NCI-H2029 (cell line): ENCODE data around the gene MCTP2.

Experiments used
- DNase-seq: peaks from one replicate; lab custom pipeline; 2025; lab: John Stamatoyannopoulos, UW

Gene MCTP2

GRCh38 chr15:94395640-94396039 is 164.3 kb downstream of the MCTP2 start:
- no peak for DNase-seq

- no peak for DNase-seq
Measured at GRCh38 chr15:94397337-94397736, 166.0 kb downstream of the MCTP2 start.

- DNase-seq: no peak
Measured at GRCh38 chr15:94398001-94398400, 166.6 kb downstream of the MCTP2 start.

DNA sequence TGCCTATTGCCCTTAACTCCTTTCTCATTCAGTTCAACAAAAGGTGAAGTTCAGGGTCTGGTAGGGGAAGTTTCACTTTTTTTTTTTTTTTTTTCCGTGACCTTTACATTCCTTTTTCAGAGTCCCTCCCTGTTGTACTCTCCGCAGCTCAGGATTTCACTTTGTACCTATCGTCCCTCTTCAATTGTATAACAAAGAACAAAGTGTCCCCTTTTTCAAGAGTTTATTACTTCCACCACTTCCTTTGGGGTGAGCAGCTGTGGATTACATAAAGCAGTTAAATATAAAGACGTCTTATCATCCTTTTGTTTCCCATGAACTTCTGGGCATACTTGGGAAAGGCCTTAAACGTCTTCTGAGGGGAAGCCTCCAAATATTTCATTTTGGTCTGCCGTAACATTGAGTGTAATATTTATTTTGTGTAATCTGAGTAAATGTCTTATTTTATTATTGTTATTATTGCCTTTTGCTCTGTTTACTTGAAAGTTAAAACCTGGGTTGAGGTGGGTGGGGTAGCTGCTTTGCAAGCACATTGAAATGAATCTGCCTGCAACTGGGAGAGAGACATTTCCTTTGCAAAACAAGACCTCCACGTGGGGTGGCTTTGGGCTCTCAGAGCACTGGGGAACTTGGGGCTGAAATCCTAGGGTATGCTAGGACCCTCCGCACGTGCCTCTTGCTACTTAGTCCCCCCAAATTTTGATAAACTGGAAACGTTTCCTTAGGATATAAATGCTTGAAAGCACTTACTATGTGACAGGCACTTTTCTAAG is 169.4 kb downstream of the MCTP2 start:
- no peak for DNase-seq

GRCh38 chr15:94403331-94403730 is 172.0 kb downstream of the MCTP2 start:
- DNase-seq: no peak

- DNase-seq: no peak
Measured at GRCh38 chr15:94404733-94405283, 173.4 kb downstream of the MCTP2 start.

DNA sequence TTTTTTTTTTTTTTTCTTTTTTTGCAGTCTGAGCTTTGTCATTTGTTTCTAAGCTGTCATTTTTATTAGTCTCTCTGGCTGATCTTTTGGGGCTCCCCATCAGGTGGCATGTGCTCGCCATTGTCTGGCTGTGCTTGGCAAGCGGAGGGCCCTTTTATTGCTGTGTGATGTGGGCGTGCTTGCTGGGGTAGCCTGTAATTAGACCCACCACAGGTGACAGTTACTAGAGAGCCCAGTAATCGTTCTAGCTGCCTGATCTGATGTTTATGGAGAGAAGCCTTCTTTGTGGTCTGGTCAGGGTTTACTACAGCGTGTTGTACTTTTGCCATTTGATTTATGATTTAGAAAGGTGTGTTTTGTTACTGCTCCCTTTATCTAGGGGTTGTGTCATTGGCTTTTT is 179.9 kb downstream of the MCTP2 start:
- no peak for DNase-seq

- DNase-seq: no peak
Measured at GRCh38 chr15:94411846-94412245, 180.5 kb downstream of the MCTP2 start.

DNA sequence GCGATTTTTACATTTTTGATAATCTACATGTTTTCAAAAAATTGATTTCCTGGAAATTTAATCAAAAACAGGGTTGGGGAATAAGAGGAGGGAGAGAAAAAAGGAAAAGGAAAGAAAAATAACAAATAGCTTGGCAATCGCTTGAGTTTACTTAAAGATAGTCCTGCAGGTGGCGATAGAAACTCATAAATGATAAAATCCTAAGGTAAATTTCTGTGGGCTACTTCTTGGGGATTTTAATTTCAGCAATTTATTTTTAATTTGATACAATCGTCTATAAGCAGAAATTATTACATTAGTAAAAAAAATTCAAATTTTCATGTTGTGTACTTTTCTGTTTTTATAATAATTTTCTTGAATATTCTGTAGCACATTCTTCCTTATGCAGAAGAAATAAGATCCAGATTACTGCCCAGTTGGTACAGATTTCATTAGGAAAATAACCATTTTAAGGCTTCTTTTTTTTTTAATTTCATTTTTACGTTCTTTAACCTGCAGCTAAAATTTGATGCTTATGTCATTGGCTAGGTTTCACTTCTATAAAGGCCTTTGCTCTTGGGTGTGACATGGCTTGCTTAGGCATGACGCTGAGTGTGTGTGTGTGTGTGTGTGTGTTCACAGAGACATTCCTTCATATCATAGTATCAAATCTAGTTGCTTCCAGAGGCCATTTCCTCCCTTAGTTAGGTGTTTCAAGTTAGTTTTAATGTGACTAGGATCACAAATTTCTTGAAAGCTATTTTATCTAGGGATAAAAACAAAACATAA is 181.8 kb downstream of the MCTP2 start:
- DNase-seq: no peak

DNA sequence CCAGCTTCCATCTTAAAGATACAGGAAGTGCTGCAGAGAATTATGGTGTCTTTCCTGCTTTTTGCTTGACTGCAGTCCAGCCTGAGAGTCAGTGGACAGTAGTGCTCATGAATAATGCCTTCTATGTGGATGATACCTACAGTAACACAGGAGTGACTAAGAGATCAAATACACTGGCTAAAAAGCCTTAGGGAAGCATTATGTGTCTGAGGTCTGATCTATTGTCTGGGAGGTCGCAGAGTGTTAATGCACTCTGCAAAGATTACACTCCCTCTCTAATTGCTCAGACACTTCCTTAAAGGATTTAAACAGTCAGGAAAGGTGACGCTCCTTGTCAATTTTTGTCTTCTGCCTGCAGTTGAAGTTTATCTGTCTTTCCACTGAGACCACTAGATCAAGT is 183.6 kb downstream of the MCTP2 start:
- DNase-seq: no peak

DNA sequence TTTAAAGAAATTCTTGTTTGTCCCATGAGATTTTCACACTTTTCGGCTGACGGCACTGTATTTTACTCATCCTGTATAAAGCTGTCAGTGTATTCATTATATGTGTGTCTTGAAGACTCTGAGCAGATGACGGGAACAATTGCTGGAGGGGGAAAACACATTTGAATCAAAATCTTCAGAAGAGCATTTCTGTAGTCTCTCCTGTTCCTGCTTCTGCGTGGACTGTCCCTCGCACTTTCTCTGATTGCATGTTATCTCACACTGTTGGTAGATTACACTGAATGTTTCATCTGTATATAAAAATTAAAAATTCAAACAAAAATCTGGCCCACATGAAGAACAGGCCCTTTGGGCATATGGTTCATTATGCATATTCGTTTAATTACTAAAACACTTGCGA is 184.9 kb downstream of the MCTP2 start:
- no peak for DNase-seq

DNA sequence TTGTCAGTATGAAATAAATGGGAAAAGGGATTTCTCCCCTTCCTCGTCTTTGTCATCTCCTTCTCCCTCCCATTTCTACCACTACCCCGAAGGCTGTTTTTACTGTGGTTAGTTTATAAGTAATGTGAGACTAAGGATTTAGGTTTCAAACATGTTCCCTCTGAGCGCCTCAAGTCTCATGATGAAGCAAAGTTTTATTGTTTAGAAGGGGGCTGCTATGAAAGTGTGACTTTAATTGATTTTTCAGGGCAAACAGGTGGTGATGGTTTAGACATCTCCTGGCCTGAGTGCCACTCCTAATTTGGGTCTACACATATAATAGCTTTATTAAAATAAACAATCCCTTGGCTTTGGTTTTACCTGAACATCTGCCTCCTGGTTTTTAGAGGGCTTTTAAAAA is 185.5 kb downstream of the MCTP2 start:
- DNase-seq: no peak

DNA sequence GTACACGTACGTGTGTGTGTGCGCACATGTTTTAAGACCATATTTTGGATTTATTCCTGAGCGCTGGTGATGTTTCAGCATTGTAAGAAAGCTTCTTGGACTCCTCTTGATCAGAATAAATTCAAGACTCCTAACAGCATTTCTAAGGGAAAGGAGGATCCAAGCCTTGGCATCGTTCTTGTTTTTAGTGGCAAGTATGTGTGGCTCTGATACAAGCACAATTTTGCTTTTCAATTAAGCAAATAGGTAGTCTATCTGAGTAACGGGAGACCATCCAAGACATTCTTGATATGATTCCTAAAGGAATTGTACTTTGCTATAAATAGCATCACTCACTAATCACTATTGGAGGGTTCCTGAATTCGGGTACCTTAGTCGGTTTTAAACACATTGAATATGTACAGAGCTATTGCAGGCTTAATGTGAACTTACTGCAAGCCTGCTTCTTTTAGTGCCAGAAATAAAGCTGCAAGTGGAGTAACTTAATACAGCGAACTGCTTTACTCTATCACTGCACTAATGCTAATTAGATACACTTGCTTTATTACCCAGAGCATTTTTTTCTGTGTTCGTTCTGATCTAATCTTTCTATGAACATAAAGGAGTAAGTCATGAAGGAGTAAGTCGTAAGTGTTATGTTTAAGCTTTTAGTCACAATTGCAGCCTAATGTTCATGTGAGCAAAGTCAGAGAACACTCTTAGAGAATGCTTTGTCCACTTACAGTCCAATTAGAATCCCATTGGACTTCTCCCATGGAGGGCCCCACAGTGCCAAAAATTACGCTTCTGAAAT is 186.3 kb downstream of the MCTP2 start:
- no peak for DNase-seq

DNA sequence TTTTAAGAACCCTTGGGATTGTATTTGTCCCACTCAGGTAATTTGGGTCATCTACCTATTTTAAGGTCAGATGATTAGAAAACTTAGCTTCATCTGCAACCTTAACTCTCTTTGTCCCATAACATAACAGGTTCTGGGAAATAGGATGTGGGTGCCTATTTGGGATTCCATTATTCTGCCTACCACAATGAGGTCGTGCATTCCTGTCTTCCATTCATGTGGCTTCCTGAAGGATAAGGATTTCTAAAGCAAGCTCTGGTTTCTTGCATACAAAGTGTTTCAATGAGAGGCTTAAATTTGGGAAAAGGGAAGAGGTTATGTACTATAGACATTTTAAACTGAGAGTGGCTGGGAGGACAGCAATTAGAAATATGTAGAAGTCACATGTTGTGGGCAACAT is 190.3 kb downstream of the MCTP2 start:
- DNase-seq: no peak

GRCh38 chr15:94432279-94432678 is 200.9 kb downstream of the MCTP2 start:
- DNase-seq: no peak

DNA sequence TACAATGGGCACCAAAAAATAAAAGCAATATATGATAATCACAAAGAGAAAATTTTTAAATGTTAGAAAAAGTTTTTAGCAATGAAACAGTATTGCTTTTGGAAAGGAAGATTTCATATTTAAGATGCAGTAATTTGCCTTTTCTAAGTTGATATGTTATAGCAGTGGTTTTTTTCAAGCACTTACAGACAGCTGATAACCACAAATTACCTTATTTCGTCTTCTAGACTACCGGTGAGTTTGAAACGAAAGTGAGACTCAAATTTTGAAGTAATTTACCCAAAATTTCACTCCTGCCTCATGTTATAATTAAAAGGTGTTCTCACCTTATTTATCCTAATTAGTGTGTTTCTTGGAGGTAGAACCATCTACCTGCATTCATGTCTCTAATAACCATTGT is 207.8 kb downstream of the MCTP2 start:
- no peak for DNase-seq

GRCh38 chr15:94441760-94442159 is 210.4 kb downstream of the MCTP2 start:
- DNase-seq: no peak

DNA sequence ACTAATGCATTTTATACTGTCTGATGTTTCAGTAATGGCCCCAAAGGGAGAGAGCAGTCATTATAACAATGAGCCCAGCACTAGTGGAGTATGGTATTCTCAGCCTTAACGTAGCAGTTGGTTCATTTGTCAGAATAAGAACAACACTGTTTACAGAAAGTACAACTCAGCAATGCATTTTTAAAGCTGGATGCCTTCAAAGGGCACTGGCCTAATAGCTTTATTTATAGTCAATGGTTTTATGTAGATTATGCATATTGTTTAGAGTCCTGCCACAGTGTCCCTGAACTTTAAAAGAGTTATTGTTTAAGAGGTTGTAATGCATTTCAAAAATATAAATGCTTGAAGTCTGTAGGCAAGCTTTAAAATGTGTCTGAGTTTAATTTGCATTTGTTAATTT is 211.1 kb downstream of the MCTP2 start:
- no peak for DNase-seq

- DNase-seq: no peak
Measured at GRCh38 chr15:94443186-94443585, 211.8 kb downstream of the MCTP2 start.

DNA sequence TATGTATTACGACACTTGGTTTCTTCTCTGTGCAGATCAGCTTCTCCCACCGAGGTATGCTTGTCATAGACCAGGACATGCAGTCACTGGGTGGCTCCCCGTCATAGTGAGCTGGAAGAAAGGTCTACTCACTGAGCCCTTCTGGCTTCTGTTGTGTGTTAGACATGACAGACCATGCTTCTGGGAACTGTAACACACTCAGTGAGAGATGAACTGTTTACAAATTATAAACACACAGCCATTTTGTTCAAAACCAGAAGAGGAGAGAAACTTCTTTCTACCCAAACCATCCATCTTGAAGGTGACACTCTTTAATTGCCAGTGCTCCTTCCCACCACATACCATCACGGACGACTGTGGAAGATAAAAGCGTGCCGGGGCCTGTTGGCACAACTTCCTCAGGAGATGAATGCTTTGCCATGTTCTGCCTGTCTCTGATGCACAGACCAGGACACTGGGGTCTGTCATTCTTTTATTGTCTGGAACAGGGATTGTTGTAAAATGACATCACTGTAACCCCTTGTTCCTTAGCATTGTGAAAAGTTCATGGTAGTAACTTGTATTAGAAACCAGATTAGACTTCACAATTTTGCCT is 214.3 kb downstream of the MCTP2 start:
- DNase-seq: no peak

- no peak for DNase-seq
Measured at GRCh38 chr15:94446441-94446840, 215.1 kb downstream of the MCTP2 start.

DNA sequence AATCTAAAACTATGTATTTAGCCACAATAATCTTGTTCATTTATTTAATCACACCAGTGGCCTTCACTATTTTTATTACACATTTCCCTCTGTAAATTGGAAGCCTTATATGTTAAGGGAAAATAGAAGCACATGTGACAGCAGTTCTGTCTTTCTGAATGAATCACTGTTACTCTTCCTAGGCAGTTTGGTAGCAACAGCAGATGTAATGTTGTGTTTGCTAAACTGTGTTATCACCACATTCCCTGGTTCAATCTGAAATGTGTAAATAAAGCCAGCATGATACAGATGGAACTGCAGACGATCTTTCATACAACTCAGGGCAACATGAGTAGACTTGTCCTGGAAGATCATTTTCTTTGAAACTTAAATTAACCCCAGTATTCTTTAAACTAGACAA is 220.1 kb downstream of the MCTP2 start:
- DNase-seq: no peak
